Erythroblast (primary cell): ENCODE data around the gene ACVRL1.

Experiments used
- GATA1 ChIP-seq: IDR thresholded peaks from 2 replicates; pipeline ENCODE4 v1.6.1; 2011; ENCODE audit warnings: low read depth, mild to moderate bottlenecking, control low read depth, low read length, moderate library complexity
- POLR2A ChIP-seq: IDR thresholded peaks from 2 replicates; pipeline ENCODE4 v1.6.1; 2011; ENCODE audit warnings: mild to moderate bottlenecking, low read length

DNA sequence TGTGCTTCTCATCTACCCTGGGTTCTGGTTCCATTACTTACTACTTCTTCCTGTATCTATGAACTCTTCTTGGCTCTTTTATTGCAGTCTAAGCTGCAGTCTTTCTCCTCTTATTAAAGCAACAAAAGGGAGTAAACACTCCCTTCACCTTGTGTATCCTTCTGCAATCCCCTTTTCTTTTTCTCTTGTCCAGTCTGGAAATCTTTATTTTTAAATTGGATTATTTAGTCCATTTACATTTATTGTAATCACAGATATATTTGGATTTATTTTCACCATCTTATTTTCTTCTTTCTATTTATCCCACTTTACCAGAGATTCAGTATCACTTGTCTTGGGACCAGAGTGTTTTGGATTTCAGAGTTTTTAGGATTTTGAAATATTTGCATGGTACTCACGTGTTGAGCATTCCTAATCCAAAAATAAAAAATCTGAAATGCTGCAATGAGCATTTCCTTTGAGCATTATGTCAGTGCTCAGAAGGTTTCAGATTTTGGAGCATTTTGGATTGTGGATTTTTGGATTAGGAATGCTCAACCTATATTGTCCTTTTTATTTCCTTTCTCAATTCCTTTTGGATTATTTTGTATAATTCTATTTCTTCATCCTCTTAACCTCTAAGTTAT, 37.4 kb downstream of the ACVRL1 start:
- TF ChIP-seq POLR2A (no peak), GATA1 (no peak)
